Loucy (cell line): ENCODE measurements around the gene EIF3A.

Experiments used
- CTCF ChIP-seq: fragments of 200-600 bp; sonication (generic); conservative IDR thresholded peaks from 2 replicates; pipeline ENCODE4 v1.5.1; 2014; ENCODE audit warnings: mild to moderate bottlenecking, antibody characterized with exemption, low read length
- EZH2phosphoT487 ChIP-seq: fragments of 200-600 bp; IDR thresholded peaks from 2 replicates; pipeline ENCODE4 v1.6.1; 2018; ENCODE audit warnings: antibody characterized with exemption, mild to moderate bottlenecking, moderate library complexity, borderline replicate concordance

GRCh38 chr10:119029613-119030420, 50.8 kb downstream of the EIF3A start, which contains the start of gene NANOS1:
- TF ChIP-seq CTCF (no peak), EZH2phosphoT487 (no peak)
